ENCODE measurements around the gene TENT4B.

DNA sequence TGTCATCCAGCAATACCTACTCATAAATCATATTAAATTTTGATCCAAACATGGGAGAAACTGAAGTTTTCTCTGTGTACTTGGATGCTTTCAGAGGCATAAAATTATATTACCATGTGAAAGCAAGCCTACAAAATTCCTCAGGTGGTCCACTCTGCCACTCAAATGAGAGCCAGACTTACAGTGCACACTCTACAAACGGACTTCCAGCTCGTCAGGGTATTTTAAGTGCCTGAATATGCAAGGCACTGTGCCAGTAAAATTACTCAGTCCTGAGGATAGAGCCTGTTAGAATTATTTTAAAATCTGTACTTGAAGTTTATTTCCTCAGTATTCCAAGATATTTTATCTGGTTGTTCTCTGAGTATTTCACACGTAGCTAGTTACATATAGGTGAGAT lies 54.5 kb downstream of the TENT4B start:
- TF ChIP-seq CTCF (conservative IDR thresholded peaks at IDR 0.05 in 1 of 2, IDR thresholded peaks at IDR 0.05 in 1 of 2; ENCODE audit: low read depth in 1 of 2, low read length in 2 of 2) (no peak), EZH2 (IDR thresholded peaks at IDR 0.05; ENCODE audit: low read length, missing control alignments) (no peak)
